ENCODE results near the gene HMG20B.

GRCh38 chr19:3589949-3590348 lies 17.2 kb downstream of the HMG20B start:
- TF ChIP-seq PATZ1 (CRISPR knock-in tag; IDR thresholded peaks at IDR 0.05; ENCODE audit: borderline replicate concordance) (no peak), ZFP30 (CRISPR knock-in tag; IDR thresholded peaks at IDR 0.05) (no peak), SNAI2 (CRISPR knock-in tag; IDR thresholded peaks at IDR 0.05) (no peak), BACH2 (CRISPR knock-in tag; IDR thresholded peaks at IDR 0.05; ENCODE audit: borderline replicate concordance) (no peak), ZFP3 (CRISPR knock-in tag; IDR thresholded peaks at IDR 0.05) (no peak), ISL1 (CRISPR knock-in tag; IDR thresholded peaks at IDR 0.05) (no peak), RARB (CRISPR knock-in tag; IDR thresholded peaks at IDR 0.05) (no peak)

Data from SK-N-SH treated with all-trans-retinoic acid at 6 μM for 48 hours (cell line).